Measurements from ENCODE around the gene FBXO24.

- TF ChIP-seq POLR2A (IDR thresholded peaks at IDR 0.05; ENCODE audit: low read length) (no peak), GATA1 (IDR thresholded peaks at IDR 0.05; ENCODE audit: low read depth, low read length) (no peak)
Observed at GRCh38 chr7:100578246-100579183, 7.6 kb upstream of the FBXO24 start.
